RWPE2 (cell line): ENCODE measurements around the gene PITX3.

ENCODE experiments used
- ATAC-seq: fragments of 200-7000 bp; cut with Tn5 transposase; 3 replicates; pipeline ENCODE4 v1.9.1; 2021; ENCODE audit warnings: low read depth
- DNase-seq: peaks from one replicate; pipeline ENCODE4 v3.0.0-alpha.2; 2020; ENCODE audit warnings: low spot score
- H3K27ac ChIP-seq: fragments of 450-650 bp; 2 replicates; pipeline ENCODE4 v1.5.1; 2017; ENCODE audit warnings: mild to moderate bottlenecking; ENCODE audit not compliant: poor library complexity, severe bottlenecking
- H3K27me3 ChIP-seq: fragments of 250-450 bp; sonication (Bioruptor Pico); 2 replicates; pipeline ENCODE4 v1.5.1; 2021; ENCODE audit warnings: mild to moderate bottlenecking, moderate library complexity; ENCODE audit not compliant: insufficient read depth, poor library complexity, severe bottlenecking
- H3K36me3 ChIP-seq: fragments of 250-450 bp; sonication (Bioruptor Pico); 2 replicates; pipeline ENCODE4 v1.5.1; 2020; ENCODE audit warnings: low read depth, mild to moderate bottlenecking, moderate library complexity
- H3K4me1 ChIP-seq: fragments of 250-450 bp; sonication (Bioruptor Pico); 2 replicates; pipeline ENCODE4 v1.5.1; 2021; ENCODE audit warnings: mild to moderate bottlenecking, moderate library complexity; ENCODE audit not compliant: insufficient read depth, poor library complexity, severe bottlenecking
- H3K4me3 ChIP-seq: fragments of 250-450 bp; sonication (Bioruptor Pico); 2 replicates; pipeline ENCODE4 v1.5.1; 2021; ENCODE audit warnings: mild to moderate bottlenecking, moderate library complexity; ENCODE audit not compliant: severe bottlenecking
- H3K9me3 ChIP-seq: fragments of 250-450 bp; sonication (Bioruptor Pico); 2 replicates; pipeline ENCODE4 v1.5.1; 2021; ENCODE audit warnings: mild to moderate bottlenecking, moderate library complexity; ENCODE audit not compliant: severe bottlenecking
- TF ChIP-seq, protein P1 (sequence below): fragments of 450-650 bp; IDR thresholded peaks from one replicate; pipeline ENCODE4 v1.5.1; 2017; ENCODE audit warnings: mild to moderate bottlenecking, moderate library complexity; ENCODE audit not compliant: poor library complexity, severe bottlenecking

PITX3 gene

DNA sequence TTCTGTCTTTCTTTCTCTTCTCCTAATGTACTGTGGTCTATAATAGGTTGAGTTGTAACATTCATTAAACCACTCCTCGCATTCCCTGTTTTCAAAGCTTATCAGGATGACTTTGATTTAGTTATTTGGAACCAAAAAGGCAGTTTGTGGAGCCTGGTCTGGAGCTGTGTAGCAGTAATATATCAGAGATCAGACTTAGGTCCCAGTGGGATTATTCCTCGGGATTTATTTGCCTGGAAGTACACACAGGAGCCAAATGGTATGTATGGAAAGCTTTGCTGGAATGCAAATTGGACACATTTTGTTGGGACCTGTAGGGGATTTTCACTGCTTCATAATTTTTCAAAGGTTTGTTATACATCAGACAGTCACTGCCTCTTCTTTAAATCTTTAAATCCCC lies 44.9 kb upstream of the PITX3 start:
- Histone ChIP-seq H3K36me3 (no peaks in the 10 kb centered on the region), H3K4me1 (peaks cover 16% of the 10 kb centered on the region), H3K4me3 (no peak overlapping the region), H3K9me3 (no peaks in the 10 kb centered on the region), H3K27me3 (no peaks in the 10 kb centered on the region), H3K27ac (no peak overlapping the region)
- ATAC-seq, result no peak
- DNase-seq, result no peak
- TF ChIP-seq, protein P1, sequence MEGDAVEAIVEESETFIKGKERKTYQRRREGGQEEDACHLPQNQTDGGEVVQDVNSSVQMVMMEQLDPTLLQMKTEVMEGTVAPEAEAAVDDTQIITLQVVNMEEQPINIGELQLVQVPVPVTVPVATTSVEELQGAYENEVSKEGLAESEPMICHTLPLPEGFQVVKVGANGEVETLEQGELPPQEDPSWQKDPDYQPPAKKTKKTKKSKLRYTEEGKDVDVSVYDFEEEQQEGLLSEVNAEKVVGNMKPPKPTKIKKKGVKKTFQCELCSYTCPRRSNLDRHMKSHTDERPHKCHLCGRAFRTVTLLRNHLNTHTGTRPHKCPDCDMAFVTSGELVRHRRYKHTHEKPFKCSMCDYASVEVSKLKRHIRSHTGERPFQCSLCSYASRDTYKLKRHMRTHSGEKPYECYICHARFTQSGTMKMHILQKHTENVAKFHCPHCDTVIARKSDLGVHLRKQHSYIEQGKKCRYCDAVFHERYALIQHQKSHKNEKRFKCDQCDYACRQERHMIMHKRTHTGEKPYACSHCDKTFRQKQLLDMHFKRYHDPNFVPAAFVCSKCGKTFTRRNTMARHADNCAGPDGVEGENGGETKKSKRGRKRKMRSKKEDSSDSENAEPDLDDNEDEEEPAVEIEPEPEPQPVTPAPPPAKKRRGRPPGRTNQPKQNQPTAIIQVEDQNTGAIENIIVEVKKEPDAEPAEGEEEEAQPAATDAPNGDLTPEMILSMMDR, result no peak

DNA sequence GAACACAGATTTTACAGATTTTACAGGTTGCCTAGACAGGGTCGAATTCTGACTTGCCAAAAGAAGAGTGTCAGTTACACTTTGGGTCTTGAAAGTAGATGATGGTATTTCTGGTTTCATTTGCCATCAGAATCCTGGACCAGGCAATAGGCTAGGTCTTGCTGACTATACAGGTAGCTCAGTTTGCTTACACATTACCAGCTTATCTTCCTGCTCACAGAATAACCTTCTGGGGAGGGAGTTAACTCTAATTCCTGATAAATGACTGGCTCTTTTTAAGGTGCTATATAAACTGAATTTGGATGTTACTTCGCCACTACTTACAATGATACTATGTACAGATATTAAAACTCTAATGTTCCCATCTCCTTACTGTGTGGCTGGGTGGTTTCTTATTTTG lies 43.8 kb upstream of the PITX3 start:
- no peaks in the 10 kb centered on the region for H3K36me3 ChIP-seq
- no peaks in the 10 kb centered on the region for H3K9me3 ChIP-seq
- DNase-seq (no peak), ATAC-seq (no peak)
- H3K27me3 ChIP-seq, result no peaks in the 10 kb centered on the region
- H3K4me1 ChIP-seq, result peaks cover 20% of the 10 kb centered on the region
- no peak overlapping the region for H3K4me3 ChIP-seq
- TF ChIP-seq, protein P1, result no peak
- H3K27ac ChIP-seq, result no peak overlapping the region

DNA sequence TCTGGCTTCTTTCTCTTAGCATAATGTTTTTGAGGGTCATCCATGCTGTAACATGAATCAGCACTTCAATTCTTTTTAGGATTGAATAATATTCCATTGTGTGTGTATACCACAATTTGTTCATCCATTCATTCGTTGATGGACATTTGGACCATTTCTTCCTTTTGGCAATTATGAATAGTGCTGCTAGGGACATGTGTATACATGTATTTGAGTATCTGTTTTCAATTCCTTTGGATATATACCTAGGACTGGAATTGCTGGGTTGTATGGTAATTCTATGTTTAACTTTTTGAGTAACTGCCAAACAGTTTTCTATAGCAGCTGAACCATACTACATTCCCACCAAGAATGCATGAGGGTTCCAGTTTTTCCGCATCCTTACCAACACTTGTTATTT lies 43.2 kb upstream of the PITX3 start:
- H3K4me1 ChIP-seq, result peaks cover 20% of the 10 kb centered on the region
- no peaks in the 10 kb centered on the region for H3K27me3 ChIP-seq
- ATAC-seq, result no peak
- no peak for DNase-seq
- no peak overlapping the region for H3K4me3 ChIP-seq
- TF ChIP-seq, protein P1, result no peak
- H3K9me3 ChIP-seq, result no peaks in the 10 kb centered on the region
- H3K27ac ChIP-seq, result no peak overlapping the region
- peaks cover under 1% of the 10 kb centered on the region; the same call in 1 of the 2 replicates for H3K36me3 ChIP-seq

DNA sequence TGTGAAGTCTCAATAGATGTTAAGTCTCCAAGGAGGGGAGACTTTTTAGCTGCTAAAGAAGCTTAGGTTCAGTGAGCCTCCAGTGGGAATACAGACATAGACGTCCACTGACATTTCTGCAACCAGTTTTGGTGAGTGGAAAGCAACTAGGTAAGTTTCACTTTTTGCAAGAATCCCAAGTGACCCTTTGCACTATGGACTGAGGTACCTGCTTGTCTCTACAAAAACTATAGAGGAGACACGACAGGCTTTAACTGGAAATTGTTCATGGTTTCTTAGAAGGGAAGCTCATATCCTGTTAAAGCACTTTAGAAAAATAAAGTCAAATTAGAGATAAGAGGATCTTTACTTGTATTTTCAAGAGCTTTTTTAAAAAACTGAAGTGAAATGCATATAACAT lies 42.6 kb upstream of the PITX3 start:
- ATAC-seq (no peak; the same call in 2 of the 3 replicates), DNase-seq (no peak)
- peaks cover 6% of the 10 kb centered on the region; the same call in 1 of the 2 replicates for H3K36me3 ChIP-seq
- H3K27ac ChIP-seq, result peak overlapping the region; percentile 26
- no peaks in the 10 kb centered on the region for H3K9me3 ChIP-seq
- H3K4me3 ChIP-seq, result no peak overlapping the region
- TF ChIP-seq, protein P1, result no peak
- peaks cover 20% of the 10 kb centered on the region for H3K4me1 ChIP-seq
- H3K27me3 ChIP-seq, result no peaks in the 10 kb centered on the region

DNA sequence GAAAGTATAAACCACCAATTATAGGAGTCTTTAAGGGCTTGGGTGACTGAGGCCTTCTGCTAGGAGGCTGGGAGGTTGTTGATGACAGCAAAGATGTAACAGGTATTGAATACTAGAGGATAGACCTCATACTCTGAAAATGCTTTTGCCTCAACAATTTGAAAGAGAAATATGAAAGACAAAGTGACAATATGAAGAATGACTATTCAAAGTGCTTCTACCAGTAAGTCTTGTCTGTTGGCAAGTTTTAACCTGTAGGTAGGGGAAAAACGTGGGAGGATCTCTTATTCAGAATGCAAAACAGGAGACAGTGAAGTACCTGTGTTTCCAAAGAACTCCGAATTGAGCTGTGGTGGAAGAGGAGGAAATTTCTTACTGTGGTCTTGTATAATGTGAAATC lies 42.2 kb upstream of the PITX3 start:
- H3K27me3 ChIP-seq, result no peaks in the 10 kb centered on the region
- ATAC-seq, result peak; percentile 67

More for the DNA sequence above, 42.2 kb upstream of the PITX3 start:
- H3K9me3 ChIP-seq, result no peaks in the 10 kb centered on the region
- H3K4me3 ChIP-seq, result no peak overlapping the region
- DNase-seq, result no peak
- TF ChIP-seq, protein P1, result no peak
- H3K27ac ChIP-seq, result peak overlapping the region; percentile 26
- peaks cover 10% of the 10 kb centered on the region; the same call in 1 of the 2 replicates for H3K36me3 ChIP-seq
- peaks cover 20% of the 10 kb centered on the region for H3K4me1 ChIP-seq
